PC-3 (cell line): ENCODE data around the gene ARHGAP22. TPM values are rescaled to one million over a fixed set of nuclear protein-coding genes. Genes with fewer than 3 reads are reported as not detected.

Experiments used
- ATAC-seq: fragments of 200-7000 bp; cut with Tn5 transposase; 2 replicates; pipeline ENCODE4 v1.9.1; 2020; ENCODE audit warnings: mild to moderate bottlenecking, moderate library complexity
- BruUV-seq: library from RNA; stranded (reverse); fragments of 400-500 nt; replicated peaks from 2 replicates; lab custom pipeline; 2021; lab: Mats Ljungman, UMichigan
- CTCF ChIA-PET: fragments of 300-600 bp; sonication (Branson Sonifier 250); formaldehyde crosslinking; loops from one replicate; lab custom pipeline; 2022; ENCODE audit warnings: antibody characterized with exemption; lab: Charles Lee
- POLR2A ChIA-PET: fragments of 300-600 bp; sonication (Branson Sonifier 250); formaldehyde crosslinking; loops from one replicate; lab custom pipeline; 2022; ENCODE audit warnings: antibody characterized with exemption; ENCODE audit not compliant: unreplicated experiment; lab: Charles Lee
- DNase-seq: peaks from one replicate; pipeline ENCODE4 v3.0.0-alpha.2; 2015
- H2AFZ ChIP-seq: fragments of 300-600 bp; sonication (generic); 2 replicates; pipeline ENCODE4 v1.6.0; 2016; ENCODE audit warnings: antibody characterized with exemption, low read length
- H3F3A ChIP-seq: fragments of 300-600 bp; sonication (generic); one replicate; pipeline ENCODE4 v1.6.0; 2017; ENCODE audit warnings: antibody characterized with exemption, low read length, control low read depth, mild to moderate bottlenecking; ENCODE audit not compliant: unreplicated experiment
- H3K27ac ChIP-seq: fragments of 300-600 bp; sonication (generic); 2 replicates; pipeline ENCODE4 v1.5.1; 2016; ENCODE audit warnings: mild to moderate bottlenecking, low read length
- H3K27me3 ChIP-seq: fragments of 300-600 bp; sonication (generic); 2 replicates; pipeline ENCODE4 v1.6.1; 2016; ENCODE audit warnings: low read length, mixed read lengths
- H3K36me3 ChIP-seq: fragments of 300-600 bp; sonication (generic); 2 replicates; pipeline ENCODE4 v1.6.1; 2016; ENCODE audit warnings: low read depth, mixed run types, low read length, mixed read lengths
- H3K4me1 ChIP-seq: fragments of 300-600 bp; sonication (generic); 2 replicates; pipeline ENCODE4 v1.5.1; 2016; ENCODE audit warnings: low read length; ENCODE audit not compliant: insufficient read depth
- H3K4me2 ChIP-seq: fragments of 300-600 bp; sonication (generic); 2 replicates; pipeline ENCODE4 v1.6.0; 2016; ENCODE audit warnings: low read length
- H3K4me3 ChIP-seq: fragments of 300-600 bp; sonication (generic); 2 replicates; pipeline ENCODE4 v1.5.1; 2016; ENCODE audit warnings: mild to moderate bottlenecking, low read length, mixed read lengths
- H3K79me2 ChIP-seq: fragments of 300-600 bp; sonication (generic); 2 replicates; pipeline ENCODE4 v1.6.1; 2017; ENCODE audit warnings: low read length, mixed read lengths
- H3K9ac ChIP-seq: fragments of 300-600 bp; sonication (generic); 2 replicates; pipeline ENCODE4 v1.6.0; 2016; ENCODE audit warnings: mild to moderate bottlenecking, low read length
- H3K9me2 ChIP-seq: fragments of 300-600 bp; sonication (generic); replicated peaks from 2 replicates; pipeline ENCODE4 v1.6.1; 2016; ENCODE audit warnings: mixed run types, low read length, mixed read lengths
- H3K9me3 ChIP-seq: fragments of 300-600 bp; sonication (generic); 2 replicates; pipeline ENCODE4 v1.6.1; 2016; ENCODE audit warnings: low read length, mixed read lengths
- H4K20me1 ChIP-seq: fragments of 300-600 bp; sonication (generic); 2 replicates; pipeline ENCODE4 v1.6.1; 2016; ENCODE audit warnings: low read length, mixed read lengths
- EZH2 ChIP-seq: fragments of 300-600 bp; sonication (generic); IDR thresholded peaks from one replicate; pipeline ENCODE4 v1.6.1; 2017; ENCODE audit warnings: antibody characterized with exemption, mild to moderate bottlenecking, low read length; ENCODE audit not compliant: unreplicated experiment
- EZH2phosphoT487 ChIP-seq: fragments of 300-600 bp; sonication (generic); IDR thresholded peaks from 2 replicates; pipeline ENCODE4 v1.6.1; 2018; ENCODE audit warnings: mild to moderate bottlenecking, antibody characterized with exemption, low read length, borderline replicate concordance
- intact Hi-C: fragments of 100-400 bp; cut with micrococcal nuclease; formaldehyde crosslinking; loops from 2 replicates; pipeline ENCODE4 v1.9.0; 2023
- total RNA-seq: library from RNA; depleted of rRNA; stranded (reverse); fragments of >200 nt; gene quantifications from 2 replicates; pipeline ENCODE4 v1.2.3, GENCODE V29; 2014
- TF ChIP-seq, protein P1 (sequence below): fragments of 300-600 bp; sonication (generic); conservative IDR thresholded peaks from 2 replicates; pipeline ENCODE4 v1.5.1; 2017; ENCODE audit warnings: antibody characterized with exemption, low read depth, mild to moderate bottlenecking, low read length

ARHGAP22 gene
- total RNA-seq, 1 experiment from 2014 or later: 12.2 TPM

DNA sequence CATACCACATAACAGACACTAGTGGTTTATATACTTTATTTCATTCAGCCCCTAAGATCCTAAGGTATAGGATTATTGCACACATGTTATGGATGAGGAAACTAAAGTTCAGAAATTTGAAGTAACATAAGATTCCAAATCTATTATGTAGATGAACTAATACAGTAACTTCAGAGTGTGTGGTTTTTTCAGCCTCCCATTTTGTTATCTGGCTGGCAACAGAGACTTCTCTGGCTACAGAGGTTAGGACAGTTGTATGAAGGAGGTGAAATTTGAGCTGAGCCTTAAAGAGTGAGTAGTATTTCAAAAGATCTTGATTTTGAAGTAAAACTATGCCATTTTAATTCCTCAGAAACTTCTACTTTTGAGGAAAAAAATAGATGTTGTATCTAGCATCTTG, 173.0 kb downstream of the ARHGAP22 start:
- ATAC-seq: no peak
- no peak overlapping the region for H2AFZ ChIP-seq
- no peak overlapping the region for H3K27ac ChIP-seq
- TF ChIP-seq EZH2 (no peak), EZH2phosphoT487 (no peak)
- TF ChIP-seq, protein P1, sequence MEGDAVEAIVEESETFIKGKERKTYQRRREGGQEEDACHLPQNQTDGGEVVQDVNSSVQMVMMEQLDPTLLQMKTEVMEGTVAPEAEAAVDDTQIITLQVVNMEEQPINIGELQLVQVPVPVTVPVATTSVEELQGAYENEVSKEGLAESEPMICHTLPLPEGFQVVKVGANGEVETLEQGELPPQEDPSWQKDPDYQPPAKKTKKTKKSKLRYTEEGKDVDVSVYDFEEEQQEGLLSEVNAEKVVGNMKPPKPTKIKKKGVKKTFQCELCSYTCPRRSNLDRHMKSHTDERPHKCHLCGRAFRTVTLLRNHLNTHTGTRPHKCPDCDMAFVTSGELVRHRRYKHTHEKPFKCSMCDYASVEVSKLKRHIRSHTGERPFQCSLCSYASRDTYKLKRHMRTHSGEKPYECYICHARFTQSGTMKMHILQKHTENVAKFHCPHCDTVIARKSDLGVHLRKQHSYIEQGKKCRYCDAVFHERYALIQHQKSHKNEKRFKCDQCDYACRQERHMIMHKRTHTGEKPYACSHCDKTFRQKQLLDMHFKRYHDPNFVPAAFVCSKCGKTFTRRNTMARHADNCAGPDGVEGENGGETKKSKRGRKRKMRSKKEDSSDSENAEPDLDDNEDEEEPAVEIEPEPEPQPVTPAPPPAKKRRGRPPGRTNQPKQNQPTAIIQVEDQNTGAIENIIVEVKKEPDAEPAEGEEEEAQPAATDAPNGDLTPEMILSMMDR: no peak
- no peak overlapping the region for H3K9ac ChIP-seq
- ChIA-PET POLR2A (no interaction called here), CTCF (no interaction called here)
- no peaks in the 10 kb centered on the region for H3K36me3 ChIP-seq
- peaks cover 19% of the 10 kb centered on the region for H3K27me3 ChIP-seq
- no peaks in the 10 kb centered on the region for H3K4me1 ChIP-seq
- no TSS peak for BruUV-seq
- H3F3A ChIP-seq: no peaks in the 10 kb centered on the region
- H3K9me2 ChIP-seq: no peaks in the 10 kb centered on the region
- H3K79me2 ChIP-seq: no peaks in the 10 kb centered on the region
- intact Hi-C loops: no loop called here
- H4K20me1 ChIP-seq: no peaks in the 10 kb centered on the region
- H3K9me3 ChIP-seq: no peaks in the 10 kb centered on the region
- no peak for DNase-seq
- no peak overlapping the region for H3K4me2 ChIP-seq
- no peak overlapping the region for H3K4me3 ChIP-seq

- H3F3A ChIP-seq: no peaks in the 10 kb centered on the region
- no peak overlapping the region for H3K9ac ChIP-seq
- no TSS peak for BruUV-seq
- H2AFZ ChIP-seq: no peak overlapping the region
- intact Hi-C loops: no loop called here
- H3K4me2 ChIP-seq: no peak overlapping the region
- POLR2A ChIA-PET: no interaction called here
- CTCF ChIA-PET: no interaction called here
- no peaks in the 10 kb centered on the region for H4K20me1 ChIP-seq
- H3K27me3 ChIP-seq: peaks cover 23% of the 10 kb centered on the region
- no peaks in the 10 kb centered on the region for H3K36me3 ChIP-seq
- H3K79me2 ChIP-seq: no peaks in the 10 kb centered on the region
- no peak overlapping the region for H3K4me3 ChIP-seq
- H3K4me1 ChIP-seq: no peaks in the 10 kb centered on the region
- DNase-seq (no peak), ATAC-seq (no peak)
- H3K9me2 ChIP-seq: no peaks in the 10 kb centered on the region
- H3K27ac ChIP-seq: no peak overlapping the region
- no peaks in the 10 kb centered on the region for H3K9me3 ChIP-seq
- TF ChIP-seq, protein P1: no peak
- TF ChIP-seq EZH2 (no peak), EZH2phosphoT487 (no peak)
Measured at GRCh38 chr10:48430402-48430993, 174.4 kb downstream of the ARHGAP22 start.

DNA sequence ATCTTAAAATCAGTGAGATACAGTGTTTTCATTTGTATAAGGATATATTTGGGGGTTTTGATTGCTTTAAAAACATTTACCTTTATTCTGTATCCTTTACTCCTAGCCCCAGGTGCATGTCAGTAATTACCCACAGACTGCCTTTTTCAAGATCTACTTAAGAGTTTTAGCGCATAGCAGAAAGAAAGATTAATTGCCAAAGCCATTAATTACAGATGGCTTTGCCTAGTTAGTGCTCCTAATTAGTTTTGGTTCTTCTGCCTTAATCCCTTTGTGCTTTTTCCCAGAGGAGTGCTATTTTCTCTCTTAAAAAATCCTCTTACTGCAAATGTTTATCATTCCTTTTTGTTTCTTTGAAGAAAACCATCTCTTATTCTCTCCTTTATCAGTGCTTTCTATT, 175.6 kb downstream of the ARHGAP22 start:
- Histone ChIP-seq H3K27me3 (peaks cover 23% of the 10 kb centered on the region), H3K4me3 (no peak overlapping the region), H3K9me3 (no peaks in the 10 kb centered on the region), H3K4me2 (no peak overlapping the region), H3K4me1 (no peaks in the 10 kb centered on the region), H3F3A (no peaks in the 10 kb centered on the region), H4K20me1 (no peaks in the 10 kb centered on the region), H3K9ac (no peak overlapping the region), H3K27ac (no peak overlapping the region), H2AFZ (no peak overlapping the region), H3K36me3 (no peaks in the 10 kb centered on the region), H3K9me2 (no peaks in the 10 kb centered on the region), H3K79me2 (no peaks in the 10 kb centered on the region)
- DNase-seq (no peak), ATAC-seq (no peak)
- no TSS peak for BruUV-seq
- TF ChIP-seq EZH2phosphoT487 (no peak), EZH2 (no peak)
- TF ChIP-seq, protein P1: no peak
- CTCF ChIA-PET: no interaction called here
- intact Hi-C loops: no loop called here
- POLR2A ChIA-PET: no interaction called here
